H7 (cell line): Measurements from ENCODE around the gene COA1. TPM values are rescaled to one million over a fixed set of nuclear protein-coding genes. Genes with fewer than 3 reads are reported as not detected.
"Not testable (repeated sequence)": the region's sequence is repeated elsewhere in the genome, so short reads cannot be mapped to it uniquely, and the experiment has no call there.

Experiments used
- DNase-seq: peaks from one replicate; pipeline ENCODE4 v3.0.0; 2012
- H3K27me3 ChIP-seq: 2 replicates; pipeline ENCODE4 v1.6.0; 2011; ENCODE audit warnings: mild to moderate bottlenecking, low read length; ENCODE audit not compliant: control insufficient read depth, insufficient read depth
- H3K36me3 ChIP-seq: replicated peaks from 2 replicates; pipeline ENCODE4 v1.5.1; 2011; ENCODE audit warnings: low read length; ENCODE audit not compliant: control insufficient read depth, insufficient read depth
- H3K4me3 ChIP-seq: 2 replicates; pipeline ENCODE4 v1.5.1; 2011; ENCODE audit warnings: low read depth, mild to moderate bottlenecking, control low read depth, low read length, moderate library complexity; ENCODE audit not compliant: insufficient read depth
- total RNA-seq: library from RNA; depleted of rRNA; stranded (reverse); fragments of >200 nt; shearing (Covaris generic); gene quantifications from 2 replicates; pipeline ENCODE4 v1.2.3, GENCODE V29; 2014

COA1 gene
- total RNA-seq, 1 experiment from 2014 or later: 120 TPM

GRCh38 chr7:43695365-43695764, 34.0 kb downstream of the COA1 start:
- H3K4me3 ChIP-seq: no peak overlapping the region
- H3K27me3 ChIP-seq: no peaks in the 10 kb centered on the region
- DNase-seq: no peak
- H3K36me3 ChIP-seq: no peaks in the 10 kb centered on the region

- no peaks in the 10 kb centered on the region for H3K36me3 ChIP-seq
- no peak for DNase-seq
- no peak overlapping the region for H3K4me3 ChIP-seq
- H3K27me3 ChIP-seq: no peaks in the 10 kb centered on the region
These were observed 34.9 kb downstream of the COA1 start for GRCh38 chr7:43694399-43694748.

GRCh38 chr7:43693687-43694398, 35.5 kb downstream of the COA1 start:
- DNase-seq: no peak
- Histone ChIP-seq H3K27me3 (no peaks in the 10 kb centered on the region), H3K36me3 (no peaks in the 10 kb centered on the region), H3K4me3 (no peak overlapping the region)

- no peak overlapping the region for H3K4me3 ChIP-seq
- no peak for DNase-seq
- H3K27me3 ChIP-seq: no peaks in the 10 kb centered on the region
- H3K36me3 ChIP-seq: no peaks in the 10 kb centered on the region
These were observed 36.5 kb downstream of the COA1 start for GRCh38 chr7:43692582-43693373.

GRCh38 chr7:43691611-43692010, 37.7 kb downstream of the COA1 start:
- Histone ChIP-seq H3K36me3 (no peaks in the 10 kb centered on the region), H3K4me3 (no peak overlapping the region), H3K27me3 (no peaks in the 10 kb centered on the region)
- no peak for DNase-seq

GRCh38 chr7:43689115-43689514, 40.2 kb downstream of the COA1 start:
- no peaks in the 10 kb centered on the region for H3K36me3 ChIP-seq
- no peak overlapping the region for H3K4me3 ChIP-seq
- no peak for DNase-seq
- no peaks in the 10 kb centered on the region for H3K27me3 ChIP-seq

GRCh38 chr7:43687866-43688265, 41.5 kb downstream of the COA1 start:
- not testable (repeated sequence) for H3K4me3 ChIP-seq, DNase-seq

GRCh38 chr7:43686991-43687390, 42.3 kb downstream of the COA1 start:
- DNase-seq: no peak
- Histone ChIP-seq H3K27me3 (no peaks in the 10 kb centered on the region), H3K36me3 (no peaks in the 10 kb centered on the region), H3K4me3 (no peak overlapping the region)

More at GRCh38 chr7:43687866-43688265, 41.5 kb downstream of the COA1 start:
- not testable (repeated sequence) for H3K36me3 ChIP-seq, H3K27me3 ChIP-seq

- Histone ChIP-seq H3K36me3 (no peaks in the 10 kb centered on the region), H3K27me3 (no peaks in the 10 kb centered on the region), H3K4me3 (no peak overlapping the region)
- no peak for DNase-seq
These were observed 48.6 kb downstream of the COA1 start for GRCh38 chr7:43680736-43681135.

GRCh38 chr7:43679210-43680068, 49.9 kb downstream of the COA1 start:
- DNase-seq: no peak
- Histone ChIP-seq H3K27me3 (no peaks in the 10 kb centered on the region), H3K4me3 (no peak overlapping the region), H3K36me3 (no peaks in the 10 kb centered on the region)

- Histone ChIP-seq H3K4me3 (no peak overlapping the region), H3K36me3 (no peaks in the 10 kb centered on the region), H3K27me3 (no peaks in the 10 kb centered on the region)
- DNase-seq: no peak
These were observed 51.0 kb downstream of the COA1 start for GRCh38 chr7:43678315-43678714.

GRCh38 chr7:43677864-43678263, 51.5 kb downstream of the COA1 start:
- H3K36me3 ChIP-seq: no peaks in the 10 kb centered on the region
- no peak for DNase-seq
- H3K27me3 ChIP-seq: no peaks in the 10 kb centered on the region
- no peak overlapping the region for H3K4me3 ChIP-seq

- no peak for DNase-seq
- no peaks in the 10 kb centered on the region for H3K36me3 ChIP-seq
- no peak overlapping the region for H3K4me3 ChIP-seq
- no peaks in the 10 kb centered on the region for H3K27me3 ChIP-seq
These were observed 54.5 kb downstream of the COA1 start for GRCh38 chr7:43674559-43675436.
